WTC11 (cell line): Measurements from ENCODE around the gene RBM20. TPM values are rescaled to one million over a fixed set of nuclear protein-coding genes. Genes with fewer than 3 reads are reported as not detected.
"Not testable (repeated sequence)": the region's sequence is repeated elsewhere in the genome, so short reads cannot be mapped to it uniquely, and the experiment has no call there.

Source experiments
- ATAC-seq: fragments of 200-7000 bp; cut with Tn5 transposase; 2 replicates; pipeline ENCODE4 v1.10.0; 2021; ENCODE audit warnings: mild to moderate bottlenecking, moderate library complexity
- CTCF ChIA-PET: fragments of 300-600 bp; sonication (Branson Sonifier 250); formaldehyde crosslinking; loops from one replicate; lab custom pipeline; 2021; ENCODE audit warnings: antibody characterized with exemption; lab: Charles Lee
- POLR2A ChIA-PET: fragments of 350-600 bp; sonication (Branson Sonifier 250); formaldehyde crosslinking; loops from one replicate; lab custom pipeline; 2021; ENCODE audit warnings: antibody characterized with exemption; lab: Charles Lee
- DNase-seq: peaks from one replicate; pipeline ENCODE4 v3.0.0; 2021; ENCODE audit warnings: low spot score
- H3K27ac Mint-ChIP-seq: 2 replicates; pipeline ENCODE4 v1.8.0; 2021; ENCODE audit warnings: mixed read lengths
- H3K27me3 Mint-ChIP-seq: 2 replicates; pipeline ENCODE4 v1.8.0; 2021; ENCODE audit warnings: low read depth, mild to moderate bottlenecking, moderate library complexity, mixed read lengths
- H3K36me3 Mint-ChIP-seq: 2 replicates; pipeline ENCODE4 v1.8.0; 2021; ENCODE audit warnings: mixed read lengths
- H3K4me1 Mint-ChIP-seq: 2 replicates; pipeline ENCODE4 v1.8.0; 2022; ENCODE audit warnings: mixed read lengths
- H3K4me3 Mint-ChIP-seq: 2 replicates; pipeline ENCODE4 v1.8.0; 2021; ENCODE audit warnings: mild to moderate bottlenecking, moderate library complexity, mixed read lengths
- H3K9me3 Mint-ChIP-seq: 2 replicates; pipeline ENCODE4 v1.8.0; 2021; ENCODE audit warnings: mixed read lengths
- AFF4 ChIP-seq: sonication (generic); formaldehyde crosslinking; IDR thresholded peaks from 2 replicates; pipeline ENCODE4 v1.8.1; 2023; ENCODE audit warnings: mild to moderate bottlenecking, missing genetic modification reagents, borderline replicate concordance
- ARID4B ChIP-seq: sonication (generic); formaldehyde crosslinking; IDR thresholded peaks from 2 replicates; pipeline ENCODE4 v1.8.0; 2023; ENCODE audit warnings: missing genetic modification reagents, mild to moderate bottlenecking, borderline replicate concordance
- ATF2 ChIP-seq: sonication (generic); formaldehyde crosslinking; IDR thresholded peaks from 2 replicates; pipeline ENCODE4 v1.8.1; 2022; ENCODE audit warnings: low read depth, missing genetic modification reagents, borderline replicate concordance
- ESRRA ChIP-seq: sonication (generic); formaldehyde crosslinking; IDR thresholded peaks from 2 replicates; pipeline ENCODE4 v1.8.1; 2022; ENCODE audit warnings: mild to moderate bottlenecking, missing genetic modification reagents, borderline replicate concordance
- NFYB ChIP-seq: sonication (generic); formaldehyde crosslinking; conservative IDR thresholded peaks from 2 replicates; pipeline ENCODE4 v1.8.0; 2022; ENCODE audit warnings: low read depth, missing genetic modification reagents
- NR3C1 ChIP-seq: sonication (generic); formaldehyde crosslinking; conservative IDR thresholded peaks from 2 replicates; pipeline ENCODE4 v1.8.1; 2023; ENCODE audit warnings: low read depth, mild to moderate bottlenecking, missing genetic modification reagents
- TCF7 ChIP-seq: sonication (generic); formaldehyde crosslinking; IDR thresholded peaks from 2 replicates; pipeline ENCODE4 v1.8.0; 2022; ENCODE audit warnings: mild to moderate bottlenecking, low read depth, missing genetic modification reagents, moderate library complexity
- ZNF416 ChIP-seq: fragments of 250-450 bp; sonication (Bioruptor Pico); IDR thresholded peaks from 2 replicates; pipeline ENCODE4 v1.9.0; 2021; ENCODE audit warnings: mild to moderate bottlenecking, inconsistent platforms
- total RNA-seq: library from RNA; stranded (reverse); gene quantifications from 3 replicates; pipeline ENCODE4 v1.2.3, GENCODE V29; 2021
- TF ChIP-seq, protein P1 (sequence below): sonication (generic); formaldehyde crosslinking; IDR thresholded peaks from 2 replicates; pipeline ENCODE4 v1.8.0; 2022; ENCODE audit warnings: missing genetic modification reagents
- TF ChIP-seq, protein P2 (sequence below): sonication (generic); formaldehyde crosslinking; IDR thresholded peaks from 2 replicates; pipeline ENCODE4 v1.8.0; 2023; ENCODE audit warnings: missing genetic modification reagents
- TF ChIP-seq, protein P3 (sequence below): sonication (generic); formaldehyde crosslinking; IDR thresholded peaks from 2 replicates; pipeline ENCODE4 v1.8.1; 2023; ENCODE audit warnings: mild to moderate bottlenecking, missing genetic modification reagents

RBM20 gene
- total RNA-seq, 1 experiment from 2014 or later: 0.52 TPM

- Mint-ChIP-seq H3K4me1 (no peaks in the 10 kb centered on the region), H3K36me3 (no peaks in the 10 kb centered on the region), H3K4me3 (no peak overlapping the region), H3K27ac (no peak overlapping the region), H3K9me3 (peaks cover 10% of the 10 kb centered on the region; the same call in 1 of the 2 replicates), H3K27me3 (peaks cover 2% of the 10 kb centered on the region)
- CTCF ChIA-PET: interaction anchor here (1.6 kb wide), 1 partner anchor 61 kb away, joined by 5 read pairs; no protein-coding TSS in a partner anchor
- POLR2A ChIA-PET: no interaction called here
- ATAC-seq (no peak), DNase-seq (no peak)
- TF ChIP-seq ESRRA (no peak), ZNF416 (CRISPR knock-in tag) (no peak), ATF2 (CRISPR knock-in tag) (no peak), AFF4 (CRISPR knock-in tag) (no peak), ARID4B (CRISPR knock-in tag) (no peak), NFYB (no peak), TCF7 (no peak), NR3C1 (CRISPR knock-in tag) (no peak)
- TF ChIP-seq, protein P1, sequence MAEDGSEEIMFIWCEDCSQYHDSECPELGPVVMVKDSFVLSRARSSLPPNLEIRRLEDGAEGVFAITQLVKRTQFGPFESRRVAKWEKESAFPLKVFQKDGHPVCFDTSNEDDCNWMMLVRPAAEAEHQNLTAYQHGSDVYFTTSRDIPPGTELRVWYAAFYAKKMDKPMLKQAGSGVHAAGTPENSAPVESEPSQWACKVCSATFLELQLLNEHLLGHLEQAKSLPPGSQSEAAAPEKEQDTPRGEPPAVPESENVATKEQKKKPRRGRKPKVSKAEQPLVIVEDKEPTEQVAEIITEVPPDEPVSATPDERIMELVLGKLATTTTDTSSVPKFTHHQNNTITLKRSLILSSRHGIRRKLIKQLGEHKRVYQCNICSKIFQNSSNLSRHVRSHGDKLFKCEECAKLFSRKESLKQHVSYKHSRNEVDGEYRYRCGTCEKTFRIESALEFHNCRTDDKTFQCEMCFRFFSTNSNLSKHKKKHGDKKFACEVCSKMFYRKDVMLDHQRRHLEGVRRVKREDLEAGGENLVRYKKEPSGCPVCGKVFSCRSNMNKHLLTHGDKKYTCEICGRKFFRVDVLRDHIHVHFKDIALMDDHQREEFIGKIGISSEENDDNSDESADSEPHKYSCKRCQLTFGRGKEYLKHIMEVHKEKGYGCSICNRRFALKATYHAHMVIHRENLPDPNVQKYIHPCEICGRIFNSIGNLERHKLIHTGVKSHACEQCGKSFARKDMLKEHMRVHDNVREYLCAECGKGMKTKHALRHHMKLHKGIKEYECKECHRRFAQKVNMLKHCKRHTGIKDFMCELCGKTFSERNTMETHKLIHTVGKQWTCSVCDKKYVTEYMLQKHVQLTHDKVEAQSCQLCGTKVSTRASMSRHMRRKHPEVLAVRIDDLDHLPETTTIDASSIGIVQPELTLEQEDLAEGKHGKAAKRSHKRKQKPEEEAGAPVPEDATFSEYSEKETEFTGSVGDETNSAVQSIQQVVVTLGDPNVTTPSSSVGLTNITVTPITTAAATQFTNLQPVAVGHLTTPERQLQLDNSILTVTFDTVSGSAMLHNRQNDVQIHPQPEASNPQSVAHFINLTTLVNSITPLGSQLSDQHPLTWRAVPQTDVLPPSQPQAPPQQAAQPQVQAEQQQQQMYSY (CRISPR knock-in tag): no peak
- TF ChIP-seq, protein P2, sequence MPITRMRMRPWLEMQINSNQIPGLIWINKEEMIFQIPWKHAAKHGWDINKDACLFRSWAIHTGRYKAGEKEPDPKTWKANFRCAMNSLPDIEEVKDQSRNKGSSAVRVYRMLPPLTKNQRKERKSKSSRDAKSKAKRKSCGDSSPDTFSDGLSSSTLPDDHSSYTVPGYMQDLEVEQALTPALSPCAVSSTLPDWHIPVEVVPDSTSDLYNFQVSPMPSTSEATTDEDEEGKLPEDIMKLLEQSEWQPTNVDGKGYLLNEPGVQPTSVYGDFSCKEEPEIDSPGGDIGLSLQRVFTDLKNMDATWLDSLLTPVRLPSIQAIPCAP: no peak
- TF ChIP-seq, protein P3, sequence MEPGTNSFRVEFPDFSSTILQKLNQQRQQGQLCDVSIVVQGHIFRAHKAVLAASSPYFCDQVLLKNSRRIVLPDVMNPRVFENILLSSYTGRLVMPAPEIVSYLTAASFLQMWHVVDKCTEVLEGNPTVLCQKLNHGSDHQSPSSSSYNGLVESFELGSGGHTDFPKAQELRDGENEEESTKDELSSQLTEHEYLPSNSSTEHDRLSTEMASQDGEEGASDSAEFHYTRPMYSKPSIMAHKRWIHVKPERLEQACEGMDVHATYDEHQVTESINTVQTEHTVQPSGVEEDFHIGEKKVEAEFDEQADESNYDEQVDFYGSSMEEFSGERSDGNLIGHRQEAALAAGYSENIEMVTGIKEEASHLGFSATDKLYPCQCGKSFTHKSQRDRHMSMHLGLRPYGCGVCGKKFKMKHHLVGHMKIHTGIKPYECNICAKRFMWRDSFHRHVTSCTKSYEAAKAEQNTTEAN: no peak
Measured at GRCh38 chr10:110620398-110620719, 23.8 kb upstream of the RBM20 start.

DNA sequence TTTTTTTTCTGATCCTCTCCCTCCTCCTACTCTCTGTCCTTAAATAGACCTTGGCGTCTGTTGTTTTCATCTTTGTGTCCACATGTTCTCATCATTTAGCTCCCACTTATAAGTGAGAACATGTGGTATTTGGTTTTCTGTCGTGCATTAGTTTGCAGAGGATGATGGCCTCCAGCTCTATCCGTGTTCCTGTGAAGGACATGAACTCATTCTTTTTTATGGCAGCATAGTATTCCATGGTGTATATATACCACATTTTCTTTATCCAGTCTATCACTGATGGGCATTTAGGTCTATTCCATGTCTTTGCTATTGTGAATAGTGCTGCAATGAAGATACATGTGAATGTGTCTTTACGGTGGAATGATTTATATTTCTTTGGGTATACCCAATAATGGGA is 20.8 kb upstream of the RBM20 start:
- ATAC-seq, H3K27me3 Mint-ChIP-seq, H3K4me1 Mint-ChIP-seq, CTCF ChIA-PET, H3K27ac Mint-ChIP-seq, H3K36me3 Mint-ChIP-seq, DNase-seq, H3K4me3 Mint-ChIP-seq, POLR2A ChIA-PET: not testable (repeated sequence)
- peaks cover 14% of the 10 kb centered on the region for H3K9me3 Mint-ChIP-seq
